IPS-NIHi7 (cell line): Measurements from ENCODE around the gene RPRD1A.
"Not testable (repeated sequence)": the region's sequence is repeated elsewhere in the genome, so short reads cannot be mapped to it uniquely, and the experiment has no call there.

ENCODE experiments used
- DNase-seq: peaks from one replicate; pipeline ENCODE4 v3.0.0; 2012; ENCODE audit warnings: mixed read lengths; ENCODE audit errors: extremely low spot score

Gene RPRD1A

DNA sequence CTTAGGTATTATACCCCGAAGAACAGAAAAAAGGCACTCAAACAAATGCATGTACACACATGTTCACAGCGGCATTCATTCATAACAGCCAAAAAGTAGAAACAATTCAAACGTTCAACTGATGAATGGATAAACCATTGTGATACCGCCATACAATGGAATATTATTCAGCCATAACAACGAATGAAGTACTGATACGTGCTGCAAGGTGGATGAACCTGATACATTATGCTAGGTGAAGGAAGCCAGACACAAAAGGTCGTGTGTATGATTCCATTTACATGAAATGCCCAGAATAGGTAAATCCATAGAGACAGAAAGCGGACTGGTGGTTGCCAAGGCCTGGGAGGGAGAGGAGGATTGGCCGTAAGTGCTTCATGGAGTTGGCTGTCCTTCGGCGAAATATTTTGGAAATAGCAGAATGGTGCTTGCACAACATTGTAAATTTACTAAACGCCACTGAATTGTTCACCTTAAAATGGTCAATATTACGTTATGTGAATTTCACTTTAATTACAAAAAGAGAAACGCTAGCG is 95.6 kb downstream of the RPRD1A start:
- DNase-seq: no peak

GRCh38 chr18:35969676-35970075 is 97.7 kb downstream of the RPRD1A start:
- no peak for DNase-seq

- DNase-seq: no peak
These were observed 99.0 kb downstream of the RPRD1A start for GRCh38 chr18:35968278-35968880.

DNA sequence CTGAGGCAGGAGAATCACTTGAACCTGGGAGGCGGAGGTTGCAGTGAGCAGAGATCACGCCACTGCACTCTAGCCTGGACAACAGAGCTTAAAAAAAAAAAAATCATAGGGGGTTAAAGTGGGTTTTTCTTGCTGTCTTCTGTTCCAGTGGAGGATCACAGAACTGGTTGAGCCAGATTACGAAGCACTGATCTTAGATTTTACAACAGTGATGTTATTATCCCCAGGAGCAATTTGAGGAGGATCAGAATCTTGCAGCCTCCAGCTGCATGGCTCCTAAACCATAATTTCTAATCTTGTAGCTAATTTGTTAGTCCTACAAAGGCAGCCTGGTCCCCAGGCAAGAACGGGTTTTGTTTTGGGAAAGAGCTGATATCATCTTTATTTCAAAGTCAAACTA is 99.5 kb downstream of the RPRD1A start:
- DNase-seq: not testable (repeated sequence)

DNA sequence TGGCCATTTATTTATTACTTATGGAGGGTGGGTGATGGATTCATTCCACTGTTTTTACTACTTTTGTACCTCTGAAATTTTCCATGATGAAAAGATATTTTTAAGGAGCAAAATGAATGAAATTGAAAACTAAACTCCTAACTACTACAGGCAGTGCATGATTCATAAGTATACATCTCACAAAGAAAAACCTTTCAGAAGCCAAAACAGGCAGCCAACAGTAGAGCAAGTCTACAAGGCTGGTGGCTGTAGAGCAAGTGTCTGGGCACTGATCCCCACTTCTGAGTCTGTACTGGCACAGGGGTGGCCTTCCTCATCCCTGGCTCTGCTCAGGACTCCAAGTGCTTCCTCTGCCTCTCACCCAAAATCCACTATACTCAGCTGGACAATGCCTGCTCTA is 103.0 kb downstream of the RPRD1A start:
- no peak for DNase-seq

DNA sequence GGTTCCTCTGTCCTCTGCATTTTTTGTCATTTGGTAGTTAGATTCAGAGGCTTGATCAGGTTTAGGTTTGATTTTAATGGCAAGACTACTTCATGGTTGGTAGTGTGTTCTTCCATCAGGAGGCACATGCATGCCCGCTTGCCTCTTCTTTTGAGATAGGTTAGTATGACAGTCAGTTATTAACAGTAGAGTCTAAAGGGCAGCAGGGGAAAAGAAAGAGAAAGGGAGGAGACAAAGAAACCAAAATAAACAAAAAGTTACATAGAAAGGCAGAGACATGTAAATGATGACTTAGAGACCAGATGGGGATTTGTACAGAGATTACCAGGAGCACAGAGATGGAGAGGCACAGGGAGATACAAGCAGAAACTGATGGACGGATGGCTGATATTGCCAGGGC is 105.0 kb downstream of the RPRD1A start:
- no peak for DNase-seq

GRCh38 chr18:35956226-35956625 is 111.1 kb downstream of the RPRD1A start:
- no peak for DNase-seq

DNA sequence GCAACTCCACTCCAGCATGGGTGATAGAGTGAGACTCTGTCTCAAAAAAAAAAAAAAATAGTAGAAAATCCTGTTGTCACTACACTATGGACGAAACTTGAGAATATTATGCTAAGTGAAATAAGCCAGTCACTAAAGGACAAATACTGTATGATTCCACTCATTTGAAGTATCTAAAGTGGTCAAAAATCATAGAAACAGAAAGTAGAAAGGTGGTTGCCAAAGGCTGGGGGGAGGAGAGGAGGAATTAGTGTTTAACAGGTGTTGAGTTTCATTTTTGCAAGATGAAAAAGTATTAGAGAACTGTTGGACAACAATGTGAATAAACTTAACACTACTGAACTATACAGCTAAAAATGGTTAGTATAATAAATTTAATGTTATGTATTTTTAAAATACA is 113.7 kb downstream of the RPRD1A start:
- no peak for DNase-seq

GRCh38 chr18:35950628-35950982 is 116.8 kb downstream of the RPRD1A start:
- DNase-seq: no peak

- peak; percentile 78 for DNase-seq
These were observed 117.3 kb downstream of the RPRD1A start for GRCh38 chr18:35949903-35950627.

GRCh38 chr18:35949090-35949489 is 118.3 kb downstream of the RPRD1A start:
- no peak for DNase-seq

- no peak for DNase-seq
These were observed 119.3 kb downstream of the RPRD1A start for GRCh38 chr18:35948080-35948479.

- DNase-seq: no peak
These were observed 124.7 kb downstream of the RPRD1A start for GRCh38 chr18:35942661-35943060.

- DNase-seq: no peak
These were observed 125.2 kb downstream of the RPRD1A start for GRCh38 chr18:35942133-35942532.

- DNase-seq: no peak
These were observed 126.1 kb downstream of the RPRD1A start for GRCh38 chr18:35941299-35941698.
